DMS153 treated with DMSO at 0.1 percent for 48 hours (cell line): ENCODE measurements around the gene TUBB6.

Source experiments
- DNase-seq: peaks from one replicate; lab custom pipeline; 2025; ENCODE audit not compliant: unreplicated experiment; lab: John Stamatoyannopoulos, UW

The TUBB6 gene

DNA sequence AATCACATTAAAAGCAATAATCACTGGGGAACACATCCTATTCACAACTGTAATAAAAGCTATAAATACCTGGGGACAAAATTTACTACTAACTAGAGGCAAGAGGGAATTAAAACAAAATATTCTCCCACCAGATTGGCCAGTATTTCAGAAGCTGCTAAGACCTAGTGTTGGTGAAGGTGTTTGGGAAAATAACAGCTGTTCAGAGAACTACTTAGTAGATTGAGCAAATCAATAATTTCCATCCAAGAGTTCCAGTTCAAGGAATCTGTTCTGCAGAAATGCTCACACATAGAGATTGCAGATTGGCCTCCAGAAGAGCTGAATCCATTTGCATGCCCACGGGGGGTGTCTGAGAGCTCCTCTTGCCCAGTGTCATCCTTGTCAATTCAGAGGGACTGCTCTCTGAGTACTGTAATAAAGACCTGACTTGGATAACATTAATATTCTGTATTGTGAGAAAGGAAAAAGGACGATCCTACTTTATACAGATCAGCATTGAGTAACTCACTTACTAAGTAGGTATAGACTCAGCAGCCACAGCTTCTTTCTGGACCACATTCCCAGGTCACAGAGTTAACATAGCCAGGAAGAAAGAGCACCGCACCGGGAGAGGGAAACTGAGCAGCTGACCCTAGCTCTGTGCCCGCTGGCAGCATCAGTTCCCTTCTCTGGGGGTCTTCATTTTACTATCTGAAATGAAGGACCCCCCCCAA, 5.6 kb downstream of the TUBB6 start:
- DNase-seq = no peak

DNA sequence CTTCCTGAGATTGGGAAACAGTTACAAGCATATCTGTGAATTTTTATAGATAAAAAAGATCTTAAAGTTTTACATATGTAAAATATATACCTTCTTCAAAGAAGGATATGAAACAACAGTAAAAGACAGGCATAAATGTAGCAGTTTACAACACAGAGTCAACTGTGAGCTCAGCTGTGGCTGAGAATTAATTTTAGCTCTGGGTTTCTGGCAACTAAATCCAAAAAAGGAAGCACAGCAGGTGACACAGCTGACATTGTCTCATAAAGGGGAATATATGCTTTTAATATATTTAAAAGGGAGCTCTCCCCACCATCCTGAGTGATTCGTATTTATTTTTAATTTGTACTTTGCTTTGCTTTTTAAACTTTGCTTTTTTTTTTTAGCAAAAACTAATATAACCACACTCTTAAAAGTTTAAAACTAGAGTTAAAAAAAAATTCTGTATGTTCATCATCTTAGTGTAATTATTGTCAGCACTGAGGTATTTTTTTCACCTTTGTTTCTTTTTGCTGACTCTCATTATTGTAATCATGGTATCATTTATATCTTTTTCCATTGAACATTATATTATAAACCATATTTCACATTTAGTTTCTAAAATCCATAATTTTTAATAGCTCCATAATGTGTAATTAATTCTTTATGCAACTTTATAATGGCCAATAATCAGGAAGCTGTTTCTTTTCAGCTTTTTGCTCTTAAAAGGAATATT, 6.7 kb downstream of the TUBB6 start:
- no peak for DNase-seq

DNA sequence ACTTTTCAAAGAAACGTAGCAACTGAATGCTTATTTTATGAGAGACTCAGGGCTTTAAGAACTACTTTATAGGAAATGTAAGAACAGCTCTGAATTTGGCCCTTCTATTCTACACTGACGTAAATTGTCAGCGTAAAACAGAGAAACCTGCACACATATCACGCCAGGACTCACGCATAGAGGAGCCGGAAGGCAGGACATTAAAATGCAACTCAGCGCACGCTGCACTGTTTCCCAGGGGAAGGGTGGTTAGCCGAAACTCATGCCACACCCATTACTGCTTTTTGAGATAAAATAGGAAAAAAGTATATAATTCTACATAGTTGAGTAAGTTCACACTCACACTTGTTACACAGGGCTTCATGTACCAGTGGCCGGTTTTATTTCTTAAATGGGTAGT, 7.4 kb downstream of the TUBB6 start:
- DNase-seq = no peak

- DNase-seq = no peak
These were observed 7.9 kb downstream of the TUBB6 start for GRCh38 chr18:12315911-12316310.

DNA sequence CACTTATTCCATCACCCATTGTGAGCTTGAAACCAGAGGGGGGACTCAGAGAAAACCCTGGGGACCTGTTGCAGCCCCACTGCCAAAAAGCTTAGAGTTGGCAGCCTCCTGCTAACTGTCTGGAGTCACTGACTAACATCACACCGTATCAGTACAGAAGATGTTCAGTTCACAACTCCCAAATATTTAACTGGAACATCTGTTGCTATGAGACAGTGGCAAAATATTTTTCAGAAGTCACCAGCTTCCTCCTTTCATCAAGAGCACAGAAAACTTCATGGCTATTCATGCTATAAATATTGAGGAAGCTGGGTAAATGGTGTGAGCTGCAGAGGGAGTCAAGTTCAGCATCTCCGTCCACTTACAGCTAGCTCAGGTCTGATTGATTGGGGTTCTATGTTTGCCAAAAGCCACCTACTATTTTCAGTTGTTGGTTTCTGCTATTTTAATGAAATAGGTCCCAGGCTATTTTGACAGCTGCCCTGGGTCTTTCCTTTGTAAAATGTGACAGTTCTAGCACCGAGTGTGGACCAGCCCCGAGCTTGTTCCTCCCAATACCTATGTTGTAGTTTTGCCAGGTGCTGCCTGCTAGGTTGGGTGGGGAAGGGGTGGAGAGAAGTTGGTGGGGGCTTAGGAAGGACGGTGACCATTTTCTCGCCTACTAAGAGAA, 9.8 kb downstream of the TUBB6 start:
- DNase-seq = no peak

GRCh38 chr18:12318334-12318697, 10.3 kb downstream of the TUBB6 start:
- DNase-seq = no peak

- no peak for DNase-seq
These were observed 10.8 kb downstream of the TUBB6 start for GRCh38 chr18:12318857-12319256.

GRCh38 chr18:12321333-12321732, 13.3 kb downstream of the TUBB6 start:
- no peak for DNase-seq

GRCh38 chr18:12324991-12325725, 17.1 kb downstream of the TUBB6 start:
- no peak for DNase-seq

DNA sequence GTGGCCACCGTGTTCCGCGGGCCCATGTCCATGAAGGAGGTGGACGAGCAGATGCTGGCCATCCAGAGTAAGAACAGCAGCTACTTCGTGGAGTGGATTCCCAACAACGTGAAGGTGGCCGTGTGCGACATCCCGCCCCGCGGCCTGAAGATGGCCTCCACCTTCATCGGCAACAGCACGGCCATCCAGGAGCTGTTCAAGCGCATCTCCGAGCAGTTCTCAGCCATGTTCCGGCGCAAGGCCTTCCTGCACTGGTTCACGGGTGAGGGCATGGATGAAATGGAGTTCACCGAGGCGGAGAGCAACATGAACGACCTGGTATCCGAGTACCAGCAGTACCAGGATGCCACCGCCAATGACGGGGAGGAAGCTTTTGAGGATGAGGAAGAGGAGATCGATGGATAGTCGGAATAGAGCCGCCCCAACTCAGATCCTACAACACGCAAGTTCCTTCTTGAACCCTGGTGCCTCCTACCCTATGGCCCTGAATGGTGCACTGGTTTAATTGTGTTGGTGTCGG, 17.7 kb downstream of the TUBB6 start:
- no peak for DNase-seq

DNA sequence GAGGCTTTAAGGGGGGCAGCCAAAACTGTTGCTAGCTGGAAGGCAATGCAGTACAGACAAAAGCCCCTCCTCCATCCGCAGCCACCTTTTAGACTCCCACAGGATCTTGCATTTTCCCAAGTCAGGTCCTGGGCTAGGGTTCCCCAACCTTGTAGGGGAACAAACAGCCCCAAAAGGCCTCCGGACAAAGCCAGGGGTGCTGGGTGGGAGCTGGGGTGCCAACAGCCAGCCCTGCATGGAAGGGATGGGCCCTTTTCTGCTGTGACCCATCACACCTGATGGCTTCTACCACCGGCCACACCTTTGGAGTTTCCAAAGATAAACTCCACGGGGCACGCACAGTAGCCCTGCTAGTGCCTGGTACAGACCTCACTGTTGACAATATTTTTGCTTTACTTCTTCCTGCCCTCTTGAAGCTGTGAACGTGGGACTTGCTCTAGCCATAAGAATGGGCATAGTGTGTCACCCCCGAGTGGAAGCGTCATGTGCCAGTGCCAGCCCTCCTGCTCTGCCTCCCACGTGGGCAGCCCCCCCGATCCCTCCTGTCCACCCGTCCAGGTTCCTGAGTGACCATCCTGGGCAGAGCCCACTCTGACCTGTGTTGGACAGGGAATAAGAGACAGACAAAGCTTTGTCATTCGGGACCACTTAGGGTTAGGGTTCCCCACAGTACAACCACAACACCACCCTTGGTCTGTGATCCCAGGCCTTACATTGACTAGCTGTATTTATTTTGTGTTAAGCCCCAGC, 18.8 kb downstream of the TUBB6 start:
- DNase-seq = no peak

DNA sequence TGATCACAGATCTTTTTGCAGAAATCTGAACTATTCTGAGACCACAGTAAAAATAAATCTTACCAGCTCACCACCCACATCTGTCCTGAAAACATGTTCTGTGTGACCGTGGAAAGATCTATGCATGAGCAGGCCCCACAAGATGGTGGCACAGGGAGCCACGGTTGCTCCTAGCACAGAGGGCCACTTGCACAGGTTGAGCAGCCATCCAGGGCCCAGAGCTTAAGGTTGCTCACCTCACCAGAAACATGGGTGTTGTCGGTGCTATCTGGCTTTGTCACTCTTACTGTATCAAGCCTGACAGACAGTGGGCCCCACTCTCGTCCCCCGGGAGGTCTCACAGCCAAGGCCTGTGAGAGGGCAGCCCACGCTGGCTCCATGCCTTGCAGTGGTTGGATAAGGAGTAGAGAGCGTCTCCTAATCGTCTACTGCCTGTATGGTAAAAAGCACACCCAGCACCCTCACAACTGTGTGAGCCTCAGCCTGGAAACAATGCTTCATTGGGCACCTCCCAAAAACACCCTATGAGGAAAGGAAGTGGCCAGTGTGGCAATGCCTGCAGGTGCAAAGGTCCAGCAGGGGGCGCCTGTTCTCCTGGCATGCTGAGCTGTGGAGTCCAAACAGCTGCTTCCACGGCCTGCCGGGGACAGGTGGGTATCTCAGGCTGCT, 19.6 kb downstream of the TUBB6 start:
- DNase-seq = no peak

DNA sequence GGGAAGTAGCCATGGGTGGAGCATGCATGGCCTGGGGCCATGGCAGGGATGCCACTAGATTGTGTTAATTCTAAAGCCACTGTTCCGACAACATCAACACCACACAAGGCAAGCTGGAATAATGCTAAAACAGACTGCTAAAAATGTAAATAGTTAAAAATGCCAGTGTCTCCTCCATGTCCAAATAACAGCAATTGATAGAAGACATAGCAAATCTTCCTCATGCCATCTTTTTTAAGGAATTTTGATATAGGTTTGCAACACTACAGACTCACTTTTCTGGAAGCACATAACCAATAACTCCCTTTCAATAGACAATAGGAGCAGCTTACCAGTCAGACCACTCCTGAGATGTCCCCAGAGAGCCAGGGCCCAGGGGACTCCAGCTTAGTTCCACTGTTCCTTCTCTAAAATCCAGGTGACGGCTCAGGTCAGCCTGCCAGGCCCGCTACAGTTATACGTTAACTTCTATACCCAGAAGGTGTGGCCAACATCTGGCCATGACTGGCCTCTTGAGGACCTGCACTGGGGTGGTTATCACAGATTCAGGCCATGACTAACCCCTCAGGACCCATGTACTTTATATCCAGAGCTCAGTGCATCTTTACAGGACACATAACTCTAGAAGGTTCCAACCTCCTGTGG, 20.3 kb downstream of the TUBB6 start:
- DNase-seq = no peak

DNA sequence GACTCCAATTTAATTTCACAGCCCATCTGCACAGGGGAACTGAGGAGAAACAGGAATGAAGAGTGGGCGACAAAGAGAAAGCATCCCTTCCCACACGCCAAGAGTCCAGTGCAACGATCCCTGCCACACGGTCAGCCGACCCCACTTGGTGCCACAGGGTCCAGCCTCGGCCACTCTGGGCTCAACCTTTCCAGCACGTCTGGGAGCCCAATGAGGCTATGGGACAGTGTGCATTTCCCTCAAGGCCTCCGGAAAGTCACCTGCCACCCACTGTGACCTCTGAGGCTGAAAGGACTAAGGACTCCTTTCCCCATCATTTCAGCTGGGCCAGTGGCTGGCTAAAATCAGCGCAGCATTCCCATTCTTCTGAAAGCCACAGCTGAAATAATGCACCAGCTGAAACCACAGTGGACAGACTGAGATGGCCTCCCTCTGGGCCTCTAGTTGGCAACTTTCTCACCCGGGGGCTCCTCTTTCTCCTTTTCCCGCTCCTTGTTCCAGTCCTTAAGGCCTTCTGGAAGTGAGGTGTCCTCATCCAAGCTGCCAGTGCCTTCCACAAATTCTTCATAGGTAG, 21.2 kb downstream of the TUBB6 start:
- DNase-seq = no peak

GRCh38 chr18:12330766-12331165, 22.7 kb downstream of the TUBB6 start:
- no peak for DNase-seq

GRCh38 chr18:12333506-12334290, 25.7 kb downstream of the TUBB6 start:
- DNase-seq = no peak

- DNase-seq = no peak
These were observed 26.3 kb downstream of the TUBB6 start for GRCh38 chr18:12334366-12334808.

DNA sequence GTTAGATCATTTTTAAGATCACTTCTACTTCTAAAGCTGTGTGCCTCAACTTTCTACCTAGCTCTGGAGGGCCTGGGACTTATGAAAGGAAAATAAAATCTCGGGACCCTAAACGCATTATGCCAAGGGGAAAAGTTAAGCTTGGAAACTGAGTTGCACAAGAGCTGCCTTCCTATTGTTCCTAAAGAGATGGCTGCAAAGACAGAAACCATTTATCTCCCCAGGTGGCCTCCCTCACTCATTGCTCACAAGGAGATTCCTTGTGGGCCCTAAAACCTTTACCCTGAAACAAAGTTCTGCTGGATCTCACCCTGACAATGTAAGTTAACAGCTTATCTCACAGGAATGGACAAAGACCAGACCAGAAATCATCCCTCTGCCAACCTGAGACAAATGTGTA, 26.8 kb downstream of the TUBB6 start:
- DNase-seq = no peak
